A673 (cell line): ENCODE data around the gene IRGC. TPM values are rescaled to one million over a fixed set of nuclear protein-coding genes. Genes with fewer than 3 reads are reported as not detected.

Source experiments
- BruUV-seq: library from RNA; stranded (reverse); fragments of 400-500 nt; replicated peaks from 2 replicates; lab custom pipeline; 2021; lab: Mats Ljungman, UMichigan
- CTCF ChIA-PET: fragments of 300-600 bp; sonication (Branson Sonifier 250); formaldehyde crosslinking; loops from one replicate; lab custom pipeline; 2022; ENCODE audit warnings: antibody characterized with exemption; lab: Charles Lee
- POLR2A ChIA-PET: fragments of 300-600 bp; sonication (Branson Sonifier 250); formaldehyde crosslinking; loops from one replicate; lab custom pipeline; 2022; ENCODE audit warnings: antibody characterized with exemption; ENCODE audit not compliant: low non-redundant PET; lab: Charles Lee
- DNase-seq: peaks from one replicate; pipeline ENCODE4 v3.0.0-alpha.2; 2015; ENCODE audit warnings: low spot score
- H3K27ac ChIP-seq: fragments of 200-600 bp; sonication (generic); 2 replicates; pipeline ENCODE4 v1.5.1; 2016; ENCODE audit warnings: mixed run types, low read depth, mild to moderate bottlenecking, mixed read lengths, antibody characterized with exemption, low read length; ENCODE audit not compliant: poor library complexity, severe bottlenecking
- H3K27me3 ChIP-seq: fragments of 200-600 bp; sonication (generic); replicated peaks from 2 replicates; pipeline ENCODE4 v1.6.1; 2017; ENCODE audit warnings: mixed run types, low read depth, mild to moderate bottlenecking, mixed read lengths, antibody characterized with exemption, low read length; ENCODE audit not compliant: insufficient read depth, poor library complexity
- H3K36me3 ChIP-seq: fragments of 200-600 bp; sonication (generic); 2 replicates; pipeline ENCODE4 v1.6.1; 2016; ENCODE audit warnings: mixed run types, mild to moderate bottlenecking, mixed read lengths, antibody characterized with exemption, low read length; ENCODE audit not compliant: insufficient read depth, poor library complexity, severe bottlenecking
- H3K4me1 ChIP-seq: fragments of 200-600 bp; sonication (generic); 2 replicates; pipeline ENCODE4 v1.6.1; 2017; ENCODE audit warnings: mixed run types, mild to moderate bottlenecking, mixed read lengths, antibody characterized with exemption, low read length; ENCODE audit not compliant: insufficient read depth, poor library complexity, severe bottlenecking
- H3K4me3 ChIP-seq: fragments of 200-600 bp; sonication (generic); 2 replicates; pipeline ENCODE4 v1.5.1; 2016; ENCODE audit warnings: low read depth, mixed run types, mild to moderate bottlenecking, mixed read lengths, low read length; ENCODE audit not compliant: poor library complexity, severe bottlenecking
- H3K9me3 ChIP-seq: fragments of 200-600 bp; sonication (generic); 2 replicates; pipeline ENCODE4 v1.6.1; 2016; ENCODE audit warnings: mixed run types, low read depth, mild to moderate bottlenecking, mixed read lengths, antibody characterized with exemption, low read length; ENCODE audit not compliant: poor library complexity, severe bottlenecking
- EZH2 ChIP-seq: fragments of 200-600 bp; sonication (generic); IDR thresholded peaks from 2 replicates; pipeline ENCODE4 v1.6.1; 2017; ENCODE audit warnings: borderline replicate concordance, low read depth, mild to moderate bottlenecking, mixed read lengths, antibody characterized with exemption, low read length; ENCODE audit not compliant: poor library complexity, severe bottlenecking
- intact Hi-C: fragments of 100-400 bp; cut with micrococcal nuclease; formaldehyde crosslinking; loops from one replicate; pipeline ENCODE4 v1.10.0; 2022; ENCODE audit not compliant: unreplicated experiment
- total RNA-seq: library from RNA; stranded (reverse); gene quantifications from 2 replicates; pipeline ENCODE4 v1.2.3, GENCODE V29; 2021
- TF ChIP-seq, protein P1 (sequence below): fragments of 300-800, 200-600 bp; sonication (generic); conservative IDR thresholded peaks from 2 replicates; pipeline ENCODE4 v1.5.1; 2017; ENCODE audit warnings: low read depth, mild to moderate bottlenecking, antibody characterized with exemption, low read length, moderate library complexity, mixed read lengths

The IRGC gene
- total RNA-seq, 1 experiment from 2014 or later: not detected

DNA sequence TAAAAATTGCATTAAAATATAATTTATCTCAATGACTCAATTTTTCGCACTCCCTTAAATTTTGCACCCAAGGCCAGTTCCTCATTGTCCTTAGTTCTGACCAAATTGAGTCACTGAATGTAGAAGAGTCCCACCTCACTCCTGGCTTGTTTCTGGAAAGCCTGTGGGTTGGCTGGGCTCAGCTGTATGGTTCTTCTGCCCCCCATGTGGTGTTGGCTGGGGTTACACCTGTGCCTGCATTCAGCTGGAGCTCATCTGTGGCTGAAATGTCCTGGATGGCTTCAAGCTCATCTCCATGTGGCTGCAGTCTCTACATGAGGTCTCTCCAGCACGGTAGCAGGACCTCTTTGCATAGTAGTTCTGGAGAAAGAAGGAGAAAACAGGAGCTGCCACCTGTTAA is 7.2 kb upstream of the IRGC start:
- Histone ChIP-seq H3K4me1 (no peaks in the 10 kb centered on the region), H3K36me3 (no peaks in the 10 kb centered on the region), H3K27me3 (no peaks in the 10 kb centered on the region), H3K4me3 (no peak overlapping the region), H3K27ac (no peak overlapping the region), H3K9me3 (no peaks in the 10 kb centered on the region)
- POLR2A ChIA-PET: no interaction called here
- TF ChIP-seq, protein P1, sequence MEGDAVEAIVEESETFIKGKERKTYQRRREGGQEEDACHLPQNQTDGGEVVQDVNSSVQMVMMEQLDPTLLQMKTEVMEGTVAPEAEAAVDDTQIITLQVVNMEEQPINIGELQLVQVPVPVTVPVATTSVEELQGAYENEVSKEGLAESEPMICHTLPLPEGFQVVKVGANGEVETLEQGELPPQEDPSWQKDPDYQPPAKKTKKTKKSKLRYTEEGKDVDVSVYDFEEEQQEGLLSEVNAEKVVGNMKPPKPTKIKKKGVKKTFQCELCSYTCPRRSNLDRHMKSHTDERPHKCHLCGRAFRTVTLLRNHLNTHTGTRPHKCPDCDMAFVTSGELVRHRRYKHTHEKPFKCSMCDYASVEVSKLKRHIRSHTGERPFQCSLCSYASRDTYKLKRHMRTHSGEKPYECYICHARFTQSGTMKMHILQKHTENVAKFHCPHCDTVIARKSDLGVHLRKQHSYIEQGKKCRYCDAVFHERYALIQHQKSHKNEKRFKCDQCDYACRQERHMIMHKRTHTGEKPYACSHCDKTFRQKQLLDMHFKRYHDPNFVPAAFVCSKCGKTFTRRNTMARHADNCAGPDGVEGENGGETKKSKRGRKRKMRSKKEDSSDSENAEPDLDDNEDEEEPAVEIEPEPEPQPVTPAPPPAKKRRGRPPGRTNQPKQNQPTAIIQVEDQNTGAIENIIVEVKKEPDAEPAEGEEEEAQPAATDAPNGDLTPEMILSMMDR: no peak
- TF ChIP-seq EZH2: no peak
- no TSS peak for BruUV-seq
- CTCF ChIA-PET: no interaction called here
- intact Hi-C loops: no loop called here
- no peak for DNase-seq

DNA sequence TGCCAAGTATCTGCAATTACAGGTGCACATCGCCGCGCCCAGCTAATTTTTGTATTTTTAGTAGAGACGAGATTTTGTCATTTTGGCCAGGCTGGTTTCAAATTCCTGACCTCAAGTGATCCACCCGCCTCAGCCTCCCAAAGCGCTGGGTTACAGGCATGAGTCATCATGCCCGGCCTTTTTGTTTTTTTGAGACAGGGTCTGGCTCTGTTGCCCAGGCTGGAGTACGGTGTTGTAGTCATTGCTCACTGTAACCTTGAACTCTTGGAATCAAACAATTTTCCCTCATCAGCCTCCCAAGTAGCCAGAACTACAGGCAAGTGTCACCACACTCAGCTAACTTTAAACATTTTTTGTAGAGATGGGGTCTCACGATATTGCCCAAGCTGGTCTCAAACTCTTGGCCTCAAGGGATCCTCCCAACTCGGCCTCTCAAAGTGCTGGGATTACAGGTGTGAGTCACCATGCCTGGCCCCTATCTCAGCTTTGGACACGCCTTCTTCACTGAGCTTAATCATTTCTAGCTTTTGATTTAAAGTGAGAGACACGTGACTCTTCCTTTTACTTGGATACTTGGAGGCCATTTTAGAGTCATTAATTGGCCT is 4.0 kb upstream of the IRGC start:
- BruUV-seq: no TSS peak
- ChIA-PET CTCF (no interaction called here), POLR2A (no interaction called here)

DNA sequence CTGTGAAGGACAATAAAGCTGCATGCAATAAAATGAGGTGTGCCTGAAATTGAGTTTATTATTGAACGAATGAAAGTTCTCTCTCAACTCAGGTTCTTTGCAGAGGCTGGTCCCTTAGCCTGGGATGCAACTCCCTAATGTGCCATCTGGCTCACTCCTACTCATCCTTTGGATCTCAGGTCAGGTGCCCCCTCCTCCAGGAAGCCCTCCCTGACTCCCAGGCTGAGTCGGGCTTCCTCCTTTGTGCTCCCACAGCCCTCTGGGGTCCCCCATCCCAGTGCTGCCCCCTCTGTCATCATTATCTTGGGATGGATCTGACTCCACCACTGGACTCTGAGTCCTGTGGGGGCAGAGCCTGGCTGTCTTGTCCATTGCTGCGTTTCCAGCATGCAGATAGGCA is 2.7 kb upstream of the IRGC start:
- ChIA-PET CTCF (no interaction called here), POLR2A (no interaction called here)
- no peak overlapping the region for H3K4me3 ChIP-seq
- H3K9me3 ChIP-seq: no peaks in the 10 kb centered on the region
- H3K4me1 ChIP-seq: no peaks in the 10 kb centered on the region
- intact Hi-C loops: no loop called here
- no peaks in the 10 kb centered on the region for H3K36me3 ChIP-seq
- H3K27ac ChIP-seq: no peak overlapping the region
- H3K27me3 ChIP-seq: no peaks in the 10 kb centered on the region
- DNase-seq: no peak
- no TSS peak for BruUV-seq
- TF ChIP-seq EZH2: no peak
- TF ChIP-seq, protein P1: no peak

More for the DNA sequence above, 4.0 kb upstream of the IRGC start:
- Histone ChIP-seq H3K27ac (no peak overlapping the region), H3K27me3 (no peaks in the 10 kb centered on the region), H3K36me3 (no peaks in the 10 kb centered on the region), H3K4me3 (no peak overlapping the region), H3K9me3 (no peaks in the 10 kb centered on the region), H3K4me1 (no peaks in the 10 kb centered on the region)
- intact Hi-C loops: no loop called here
- no peak for DNase-seq
- TF ChIP-seq, protein P1: no peak
- no peak for TF ChIP-seq EZH2
